ENCODE measurements around the gene GATA6.
"Not testable (repeated sequence)": the region's sequence is repeated elsewhere in the genome, so short reads cannot be mapped to it uniquely, and the experiment has no call there.

The GATA6 gene

DNA sequence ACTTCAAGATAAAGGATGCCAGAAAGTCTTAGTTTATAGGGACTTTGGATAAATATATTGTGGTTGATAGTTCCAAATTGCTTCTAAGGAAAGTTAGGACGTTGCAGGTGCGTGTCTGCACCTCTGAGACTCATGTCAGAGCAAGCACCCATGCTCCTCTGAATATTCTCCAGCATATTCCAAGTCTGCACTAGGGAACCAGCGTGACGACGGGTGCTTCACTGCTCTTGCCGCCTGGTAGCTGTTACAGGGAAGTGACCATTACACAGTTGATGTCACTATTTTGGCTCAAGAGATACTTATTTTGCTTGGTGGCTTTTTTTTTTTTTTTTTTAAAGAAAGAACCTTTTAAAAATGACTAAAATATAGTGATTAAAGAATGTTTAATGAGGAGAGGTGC is 35.6 kb downstream of the GATA6 start:
- no peak for DNase-seq (ENCODE audit: low read depth)

DNA sequence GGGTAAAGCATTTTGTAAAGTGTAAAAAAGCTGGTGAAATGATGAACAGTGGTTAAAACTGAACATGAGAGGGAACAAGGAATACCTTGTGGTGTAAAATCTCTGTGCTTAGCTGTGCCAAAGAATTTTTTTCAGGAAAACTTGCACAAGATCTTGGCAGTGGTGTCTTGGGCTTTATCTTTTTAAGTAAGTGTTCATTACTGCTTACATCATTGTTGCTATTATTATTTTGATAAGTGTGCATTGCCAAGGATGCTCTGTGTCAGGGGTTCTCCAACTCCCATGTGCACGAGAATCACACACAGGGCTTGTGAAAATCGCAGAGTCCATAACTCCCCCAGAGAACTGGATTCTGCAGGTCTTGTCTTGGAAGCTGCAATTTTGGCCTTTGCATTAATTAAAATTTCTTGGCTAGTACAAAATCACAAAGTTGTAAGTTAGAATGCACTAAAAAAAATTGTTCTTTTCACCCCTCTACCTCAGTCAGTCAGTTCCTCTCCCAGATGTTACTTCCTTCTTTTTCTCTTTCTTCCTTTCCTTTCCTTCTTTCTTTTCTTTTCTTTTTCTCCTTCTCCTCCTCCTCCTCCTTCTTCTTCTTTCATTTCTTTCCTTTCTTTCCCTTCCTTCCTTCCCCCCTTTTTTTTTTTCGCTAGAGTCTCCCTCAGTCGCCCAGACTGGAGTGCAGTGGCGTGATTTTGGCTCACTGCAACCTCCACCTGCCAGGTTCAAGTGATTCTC is 37.8 kb downstream of the GATA6 start:
- DNase-seq (ENCODE audit: low read depth), result peak; percentile 70

DNA sequence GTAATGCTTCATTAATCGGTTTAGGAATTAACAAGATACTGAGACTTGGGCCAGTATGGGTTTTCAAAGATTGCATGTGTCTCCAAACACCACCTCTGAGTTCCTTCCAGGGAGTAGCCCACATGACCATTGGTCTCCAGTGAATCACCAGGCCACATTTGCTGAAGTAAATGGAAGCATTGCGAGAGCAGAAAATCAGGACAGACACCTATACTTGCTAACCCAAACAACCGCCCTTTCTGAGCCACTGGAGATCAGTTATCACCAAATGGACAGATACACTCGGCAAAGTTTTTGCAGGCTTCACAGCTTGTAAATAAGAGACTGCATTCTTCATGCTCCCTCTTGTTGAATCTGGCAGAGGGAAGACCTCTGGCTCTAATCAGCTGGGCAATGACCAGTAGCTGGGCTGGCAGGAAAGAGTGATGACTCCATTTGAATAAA is 40.9 kb downstream of the GATA6 start:
- DNase-seq (ENCODE audit: low read depth), result peak; percentile 54

DNA sequence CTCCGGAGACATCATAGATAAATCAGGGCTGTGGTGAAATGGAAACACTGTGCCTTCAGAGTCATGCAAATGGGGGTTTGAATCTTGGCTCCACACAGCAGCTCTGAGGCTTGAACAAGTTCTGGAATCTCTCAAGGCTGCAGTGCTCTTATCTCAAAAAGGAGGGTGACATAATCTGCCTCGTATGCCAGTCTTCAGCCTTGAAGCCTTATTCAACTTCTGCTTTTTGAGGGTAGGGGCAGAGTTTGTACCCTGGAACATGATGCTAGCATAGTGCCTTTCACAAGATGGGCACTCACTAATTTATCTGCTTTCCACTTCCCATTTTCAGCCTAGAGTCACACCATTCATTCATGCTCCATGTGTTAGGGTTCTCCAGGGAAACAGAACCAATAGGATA is 42.3 kb downstream of the GATA6 start:
- no peak for DNase-seq (ENCODE audit: low read depth)

DNA sequence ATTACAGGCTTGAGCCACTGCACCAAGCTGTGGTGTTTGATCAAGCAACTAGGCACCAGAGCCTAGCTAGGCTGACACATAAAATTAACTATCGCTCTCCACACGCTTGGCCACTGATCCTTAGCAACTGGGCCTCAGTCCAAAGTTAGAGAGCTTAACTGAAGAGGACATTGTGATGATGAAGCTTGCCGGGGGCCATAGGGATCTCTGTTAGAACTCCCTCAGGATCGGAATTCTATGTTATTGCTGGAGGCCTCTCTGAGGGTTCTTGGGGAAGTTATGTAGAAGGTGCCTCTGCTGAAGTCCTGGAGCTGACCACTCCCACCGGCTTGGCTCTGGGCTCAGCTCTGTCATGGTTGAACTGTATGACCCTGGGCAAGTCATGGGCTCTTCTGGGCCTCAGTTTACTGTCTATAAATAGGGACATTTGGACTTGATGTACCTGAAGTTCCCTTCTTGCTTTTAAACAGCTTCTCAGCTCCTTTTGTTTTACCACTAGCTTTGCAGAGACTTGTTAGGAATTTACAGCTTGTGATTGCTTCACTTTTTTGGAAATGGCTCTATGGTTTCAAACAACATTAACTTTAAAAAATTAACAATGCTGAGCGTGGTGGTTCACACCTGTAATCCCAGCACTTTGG is 44.1 kb downstream of the GATA6 start:
- DNase-seq (ENCODE audit: low read depth), result no peak

DNA sequence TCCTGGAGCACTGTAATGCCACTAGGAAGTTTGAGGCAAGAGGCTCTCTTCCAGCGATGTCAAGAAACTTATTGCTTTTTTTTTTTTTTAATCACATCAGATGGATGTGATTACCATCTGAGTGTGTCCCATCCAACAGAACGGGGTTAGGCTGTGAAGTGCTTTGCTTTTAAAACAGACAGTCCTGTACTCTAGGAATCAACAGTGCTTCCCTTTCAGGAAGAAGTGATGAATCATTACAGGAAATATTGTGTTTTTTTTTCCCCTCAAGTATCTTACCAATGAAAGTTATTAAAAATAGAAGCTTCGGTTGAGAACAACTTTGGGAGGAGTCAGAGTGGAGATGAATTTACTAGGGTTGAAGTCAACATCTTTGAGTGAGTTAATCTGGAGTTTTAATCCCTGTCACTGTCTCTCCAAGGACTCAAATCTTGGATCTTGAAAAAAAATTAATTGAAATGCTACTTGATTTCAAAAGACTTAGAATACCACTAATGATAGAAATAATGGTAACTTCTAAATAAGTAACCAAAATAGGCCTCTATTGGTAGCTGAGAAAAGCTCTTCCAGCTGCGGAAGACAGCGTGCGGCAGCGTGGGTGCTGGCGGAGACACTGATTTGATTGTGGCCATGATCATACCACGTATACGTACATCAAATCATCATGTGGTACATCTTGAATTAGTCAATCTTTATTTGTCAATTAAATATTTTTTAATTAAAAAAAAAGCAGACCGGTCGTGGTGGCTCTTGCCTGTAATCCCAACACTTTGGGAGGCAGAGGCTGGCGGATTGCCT is 45.5 kb downstream of the GATA6 start:
- peak; percentile 76 for DNase-seq (ENCODE audit: low read depth)

DNA sequence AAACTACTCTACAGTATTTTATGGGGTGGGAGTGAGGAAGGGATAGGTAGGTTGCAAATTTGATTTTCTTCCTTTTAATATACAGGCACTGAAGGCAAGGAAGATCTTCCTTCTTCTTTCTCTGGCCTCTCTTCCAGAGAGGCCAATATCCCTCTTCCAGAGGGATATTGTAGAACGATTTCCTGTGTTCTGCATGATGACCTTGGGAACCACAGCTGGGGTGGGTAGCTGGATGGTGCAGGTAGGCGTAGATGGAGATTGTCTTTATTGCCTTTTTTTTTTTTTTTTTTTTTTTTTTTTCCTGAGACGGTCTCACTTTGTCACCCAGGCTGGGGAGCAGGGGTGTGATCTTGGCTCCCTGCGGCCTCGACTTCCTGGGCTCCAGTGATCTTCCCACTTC is 49.4 kb downstream of the GATA6 start:
- no peak for DNase-seq (ENCODE audit: low read depth)

DNA sequence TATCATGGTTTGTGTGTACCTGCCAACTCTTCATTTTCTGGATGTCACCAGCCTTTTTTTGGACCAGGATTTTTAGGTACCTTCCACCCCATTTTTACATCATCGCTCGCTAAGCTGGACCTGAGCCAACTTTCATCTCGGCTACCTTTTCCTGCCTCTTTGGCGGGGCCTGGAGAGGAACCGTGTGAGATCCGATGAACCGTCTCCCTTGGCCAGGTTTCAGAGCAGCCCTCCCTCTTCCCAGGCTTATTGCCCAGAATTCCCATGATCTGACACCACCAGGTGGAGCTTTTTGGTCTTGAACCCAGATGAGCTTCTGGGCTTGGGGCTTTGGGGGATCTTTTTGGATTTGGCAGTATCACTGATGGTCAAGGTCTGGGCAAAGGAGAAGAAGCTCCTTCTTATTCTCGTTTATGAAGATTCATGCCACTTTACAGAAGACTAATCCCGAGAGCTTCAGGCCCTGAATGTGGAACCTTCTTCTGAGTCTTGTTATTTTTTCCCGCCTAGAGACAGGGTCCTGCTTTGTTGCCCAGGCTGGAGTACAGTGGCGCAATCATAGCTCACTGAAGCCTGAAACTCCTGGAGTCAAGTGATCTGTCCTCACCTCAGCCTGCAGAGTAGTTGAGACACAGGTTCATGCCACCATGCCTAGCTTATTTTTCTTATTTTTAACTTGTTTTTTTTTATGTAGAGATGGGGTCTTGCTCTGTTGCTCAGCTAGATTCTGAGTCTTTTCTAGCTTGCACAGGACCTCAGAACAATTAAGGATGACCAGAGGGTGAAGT is 50.4 kb downstream of the GATA6 start:
- DNase-seq (ENCODE audit: low read depth), result no peak

DNA sequence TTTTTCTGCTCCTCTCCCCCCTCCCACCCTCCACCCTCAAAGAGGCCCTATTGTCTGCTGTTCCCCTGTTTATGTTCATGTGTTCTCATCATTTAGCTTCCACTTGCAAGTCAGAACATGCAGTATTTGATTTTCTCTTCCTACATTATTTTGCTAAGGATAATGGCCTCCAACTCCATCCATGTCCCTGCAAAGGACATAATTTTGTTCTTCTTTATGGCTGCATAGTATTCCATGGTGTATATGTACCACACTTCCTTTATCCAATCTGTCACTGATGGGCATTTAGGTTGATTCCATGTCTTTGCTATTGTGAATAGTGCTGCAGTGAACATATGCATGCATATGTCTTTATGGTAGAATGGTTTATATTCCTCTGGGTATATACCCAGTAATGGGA is 51.2 kb downstream of the GATA6 start:
- not testable (repeated sequence) for DNase-seq (ENCODE audit: low read depth)

DNA sequence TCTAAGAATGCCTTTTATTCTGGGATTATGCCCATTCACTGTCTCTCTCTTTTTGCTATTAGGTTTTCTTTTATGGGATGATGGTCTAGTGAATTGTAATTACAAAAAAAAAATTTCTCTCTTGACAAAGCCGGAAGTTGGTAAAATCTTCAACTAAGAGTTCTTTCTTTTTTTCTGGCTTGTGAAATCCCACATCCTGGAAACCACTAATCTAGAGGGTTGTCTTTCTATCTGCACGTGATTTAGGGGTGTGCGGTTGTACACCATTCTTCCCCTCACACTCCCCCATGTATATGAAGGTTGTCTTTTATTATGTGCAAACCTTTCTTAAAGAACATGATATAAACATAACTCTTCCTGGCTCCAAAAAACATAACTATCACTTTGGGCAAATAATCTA is 52.0 kb downstream of the GATA6 start:
- no peak for DNase-seq (ENCODE audit: low read depth)

DNA sequence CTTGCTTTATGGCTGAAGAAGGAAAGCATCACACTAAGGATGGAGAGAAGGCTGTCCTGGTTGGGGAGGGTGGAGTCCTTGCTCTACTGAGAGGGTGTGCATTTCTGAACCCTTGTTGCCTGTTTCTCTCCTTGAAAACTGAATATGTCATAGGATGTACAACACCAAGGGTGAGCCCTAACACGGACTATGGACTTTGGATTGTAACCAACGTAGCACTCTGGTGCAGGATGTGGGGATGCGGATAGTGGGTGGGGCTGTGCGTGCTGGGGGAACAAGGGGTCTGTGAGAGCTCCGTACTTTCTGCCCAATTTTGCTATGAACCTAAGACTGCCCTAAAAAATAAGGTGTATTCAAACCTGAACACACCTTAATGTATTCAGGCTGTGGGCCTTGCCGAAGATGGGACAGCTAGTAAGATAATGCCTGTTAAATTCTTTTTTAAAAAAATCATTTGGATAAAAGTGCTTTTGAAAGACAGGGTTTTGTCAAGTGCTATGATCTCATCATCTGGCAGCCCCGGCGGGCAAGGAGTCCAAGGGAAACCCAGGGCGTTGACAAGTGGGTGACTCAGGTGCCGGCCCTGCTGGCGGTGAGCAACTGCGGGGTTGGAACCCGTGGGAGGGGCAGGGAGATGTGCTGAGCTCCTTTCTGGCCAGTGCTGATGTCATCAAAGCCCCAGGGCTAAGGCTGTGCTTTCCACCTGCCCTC is 54.0 kb downstream of the GATA6 start:
- DNase-seq (ENCODE audit: low read depth), result peak; percentile 96

DNA sequence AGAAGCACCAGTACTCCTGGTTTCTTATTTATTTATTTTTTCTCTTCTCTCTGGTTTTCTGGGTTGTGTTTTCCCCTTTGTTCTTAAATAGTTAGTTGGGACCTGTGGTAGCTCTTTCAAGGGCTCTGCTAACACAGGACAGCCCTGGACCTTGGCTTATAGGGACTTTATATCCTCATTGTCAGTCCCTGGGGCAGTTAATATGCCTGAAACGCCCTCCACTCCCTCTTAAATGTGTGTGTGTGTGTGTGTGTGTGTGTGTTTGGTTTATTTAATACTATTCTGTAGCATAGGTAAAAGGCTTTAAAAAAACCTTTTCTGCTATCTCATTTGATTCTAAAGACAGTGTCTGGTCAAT is 54.6 kb downstream of the GATA6 start:
- no peak for DNase-seq (ENCODE audit: low read depth)

DNA sequence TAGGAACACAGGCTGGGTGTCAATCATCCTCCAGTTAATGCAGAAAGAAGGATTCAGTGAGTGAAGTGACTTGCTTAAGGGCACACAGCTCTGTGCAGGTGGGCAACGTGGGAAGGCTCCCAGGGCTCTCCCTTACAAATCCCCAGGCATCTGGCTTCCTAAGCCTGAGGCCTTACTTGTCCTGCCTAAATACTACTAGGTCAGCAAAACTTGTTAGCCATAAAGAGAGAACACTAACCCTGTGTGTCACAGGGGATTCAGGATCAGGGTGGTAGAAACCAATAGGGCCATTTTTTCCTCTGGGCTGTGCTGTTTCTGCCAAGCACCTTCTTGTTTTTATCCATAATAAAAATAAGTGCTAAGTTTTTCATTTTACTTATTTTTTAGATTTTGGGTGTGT is 55.0 kb downstream of the GATA6 start:
- no peak for DNase-seq (ENCODE audit: low read depth)

DNA sequence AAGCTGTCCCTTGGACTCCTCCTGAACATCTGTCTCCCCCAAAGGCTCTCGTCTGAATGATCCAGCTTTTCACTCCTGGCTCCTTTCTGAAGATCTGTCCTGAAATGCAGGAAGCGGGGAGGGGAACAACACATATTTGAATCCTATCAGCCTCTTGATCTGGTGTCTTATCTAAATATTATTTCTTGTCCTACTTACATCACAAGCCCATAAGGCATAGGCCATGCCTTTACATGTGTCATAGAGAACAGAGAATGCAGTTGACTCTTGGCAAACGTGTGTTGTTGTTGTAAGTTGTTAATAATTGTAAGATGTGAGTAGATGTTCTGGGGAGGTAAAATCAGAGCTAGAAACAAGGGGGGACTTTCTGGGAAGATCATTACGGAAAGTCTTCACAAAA is 57.4 kb downstream of the GATA6 start:
- peak; percentile 60 for DNase-seq (ENCODE audit: low read depth)

DNA sequence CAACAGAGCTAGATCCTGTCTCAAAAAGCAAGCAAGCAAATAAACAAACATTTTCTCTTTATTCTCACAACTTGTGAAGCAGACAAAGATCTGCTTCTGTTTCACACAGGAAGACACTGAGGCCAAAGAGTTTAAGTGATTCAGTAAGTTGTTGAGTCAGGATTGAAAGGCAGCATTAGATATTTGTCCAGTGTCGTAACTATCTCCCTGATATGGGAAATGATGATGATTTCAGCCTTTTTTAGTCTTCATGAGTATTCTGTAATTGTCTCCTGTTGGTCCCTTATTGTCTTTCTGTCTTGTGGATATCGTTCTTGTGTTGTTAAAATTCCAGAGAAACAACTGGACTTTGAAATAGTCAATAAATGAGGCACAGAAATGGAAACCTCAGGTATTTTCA is 59.6 kb downstream of the GATA6 start:
- DNase-seq (ENCODE audit: low read depth), result peak; percentile 91

DNA sequence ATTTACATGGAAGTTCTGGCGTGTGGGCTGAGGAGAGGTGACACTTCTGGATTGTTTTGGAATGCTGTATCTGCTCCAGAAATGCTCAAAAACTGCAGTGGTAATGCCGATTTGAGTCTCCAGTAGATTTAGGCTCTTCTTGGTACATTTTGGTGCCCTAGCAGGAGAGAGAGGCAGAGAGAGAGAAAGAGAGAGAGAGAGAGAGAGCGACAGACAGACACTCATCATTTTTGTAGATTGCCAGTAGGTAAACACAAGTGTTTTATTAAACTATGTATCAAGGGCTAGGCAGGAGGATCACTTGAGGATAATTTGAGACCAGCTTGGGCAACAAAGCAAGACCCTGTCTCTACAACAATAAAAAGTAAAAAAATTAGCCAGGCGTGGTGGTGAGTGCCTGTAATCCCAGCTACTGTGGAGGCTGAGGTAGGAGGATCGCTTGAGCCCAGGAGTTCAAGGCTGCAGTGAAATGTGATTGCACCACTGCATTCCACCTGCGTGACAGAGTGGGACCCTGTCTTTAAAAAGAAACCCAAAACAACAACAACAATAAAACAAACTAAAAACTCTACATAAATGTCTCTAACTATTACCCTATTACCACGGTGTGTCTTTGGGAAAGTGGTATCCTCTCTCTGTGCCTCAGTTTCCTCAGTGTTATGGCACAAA is 60.2 kb downstream of the GATA6 start:
- no peak for DNase-seq (ENCODE audit: low read depth)

DNA sequence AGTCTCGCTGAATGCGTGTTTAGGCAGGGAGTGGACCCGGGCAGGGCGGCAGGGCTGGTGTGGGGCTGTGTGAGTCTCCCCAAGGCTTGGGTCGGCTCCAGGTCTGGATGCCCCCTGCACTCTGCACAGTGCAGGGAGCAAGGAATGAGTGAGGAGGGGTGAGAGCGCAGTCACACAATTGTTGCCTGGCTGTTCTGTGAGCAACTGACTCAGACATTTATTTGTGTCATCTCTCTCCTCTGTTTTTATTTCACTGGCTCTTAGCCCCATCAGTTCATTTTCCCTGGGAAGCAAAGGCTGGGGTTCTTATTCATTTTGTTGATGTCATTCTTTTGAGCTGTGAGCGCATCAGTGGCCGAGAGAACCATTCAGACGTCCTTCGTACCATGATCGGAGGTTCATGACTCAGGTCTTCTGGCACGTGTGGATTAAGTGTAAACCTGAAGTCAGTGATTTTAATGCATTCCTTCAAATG is 61.1 kb downstream of the GATA6 start:
- peak; percentile 98 for DNase-seq (ENCODE audit: low read depth)

DNA sequence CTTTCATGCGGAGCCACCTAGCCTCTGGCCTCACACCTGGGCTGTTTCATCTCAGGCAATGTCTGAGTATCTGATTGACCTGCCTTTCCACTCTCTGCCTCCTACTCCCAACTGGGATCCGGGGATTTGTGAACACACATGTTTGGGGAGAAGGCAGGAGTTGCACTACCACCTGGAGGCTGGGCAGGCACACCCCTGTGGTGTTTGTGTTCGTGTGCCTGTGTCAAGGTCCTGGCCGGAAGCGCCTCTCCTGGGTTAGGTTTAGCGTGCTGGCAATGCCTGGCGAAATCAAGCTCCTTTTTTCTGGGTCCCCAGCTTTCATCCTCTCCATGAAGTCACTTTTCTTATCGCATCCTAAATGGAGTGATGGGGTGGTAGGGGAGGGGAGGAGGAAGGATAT is 63.9 kb downstream of the GATA6 start:
- no peak for DNase-seq (ENCODE audit: low read depth)

DNA sequence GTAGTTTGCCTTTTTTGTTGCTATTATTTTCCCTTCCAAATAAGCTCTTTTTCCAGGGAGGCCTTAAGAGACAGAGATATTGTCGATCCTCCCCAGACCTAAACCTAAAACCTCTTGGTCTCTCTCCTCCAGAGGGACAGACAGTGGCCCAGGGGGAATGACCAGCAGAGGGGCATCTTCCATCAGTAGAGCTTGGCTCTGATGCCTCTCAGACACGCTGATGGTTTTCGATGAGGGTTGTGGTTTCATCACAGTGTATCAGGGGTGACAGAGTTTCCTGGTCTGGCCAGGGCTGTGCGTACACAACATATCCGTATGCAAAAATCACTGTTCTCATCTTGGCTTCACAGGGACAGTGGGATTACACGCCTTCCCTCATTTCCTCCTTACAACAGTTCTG is 68.6 kb downstream of the GATA6 start:
- DNase-seq (ENCODE audit: low read depth), result no peak

DNA sequence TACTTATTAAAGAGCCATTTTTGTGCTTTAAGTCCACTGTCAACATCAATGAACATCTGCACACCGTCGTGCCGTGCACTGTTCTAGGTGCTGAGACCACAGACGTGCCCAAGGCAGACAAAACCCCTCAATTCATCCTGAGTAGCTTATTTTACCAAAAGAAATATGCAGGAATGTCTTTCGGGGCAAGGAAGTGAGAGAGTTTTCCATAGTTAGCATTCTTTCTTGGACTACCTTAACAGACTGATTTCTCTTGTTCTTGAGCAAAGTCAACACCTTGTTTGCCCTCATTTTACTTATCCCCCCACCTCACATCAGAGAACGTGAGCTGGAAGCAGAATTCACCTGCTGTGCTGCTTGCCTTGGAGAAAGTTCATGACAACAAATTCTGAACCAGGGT is 69.3 kb downstream of the GATA6 start:
- DNase-seq (ENCODE audit: low read depth), result no peak

DNA sequence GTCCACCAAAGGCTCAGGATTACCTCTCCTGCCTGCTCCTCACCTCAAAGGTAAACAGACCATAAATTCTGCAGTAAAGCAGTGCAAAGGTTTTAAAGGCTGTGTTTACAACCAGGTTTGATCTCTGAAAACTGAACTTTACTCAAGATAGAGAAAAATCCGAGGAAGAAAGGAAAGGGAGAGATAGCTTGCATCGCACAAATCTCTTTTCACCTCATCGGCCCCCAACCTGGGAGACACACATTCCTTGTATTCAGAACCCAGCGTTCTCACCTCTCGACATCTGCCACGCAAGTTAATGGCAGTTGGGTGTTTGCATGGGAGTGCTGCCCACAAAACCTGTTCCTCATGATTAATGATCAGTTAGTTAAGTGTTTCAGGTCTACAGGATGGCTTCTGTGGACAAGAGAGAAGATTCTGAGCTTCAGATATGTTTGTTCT is 72.6 kb downstream of the GATA6 start:
- no peak for DNase-seq (ENCODE audit: low read depth)
